ENCODE results near the gene PLAC8. TPM values are rescaled to one million over a fixed set of nuclear protein-coding genes. Genes with fewer than 3 reads are reported as not detected.
A peak's percentile ranks its signal among the peaks of the same experiment; 100 is the strongest.

Gene PLAC8
- total RNA-seq, 1 donor: 0.72 TPM

DNA sequence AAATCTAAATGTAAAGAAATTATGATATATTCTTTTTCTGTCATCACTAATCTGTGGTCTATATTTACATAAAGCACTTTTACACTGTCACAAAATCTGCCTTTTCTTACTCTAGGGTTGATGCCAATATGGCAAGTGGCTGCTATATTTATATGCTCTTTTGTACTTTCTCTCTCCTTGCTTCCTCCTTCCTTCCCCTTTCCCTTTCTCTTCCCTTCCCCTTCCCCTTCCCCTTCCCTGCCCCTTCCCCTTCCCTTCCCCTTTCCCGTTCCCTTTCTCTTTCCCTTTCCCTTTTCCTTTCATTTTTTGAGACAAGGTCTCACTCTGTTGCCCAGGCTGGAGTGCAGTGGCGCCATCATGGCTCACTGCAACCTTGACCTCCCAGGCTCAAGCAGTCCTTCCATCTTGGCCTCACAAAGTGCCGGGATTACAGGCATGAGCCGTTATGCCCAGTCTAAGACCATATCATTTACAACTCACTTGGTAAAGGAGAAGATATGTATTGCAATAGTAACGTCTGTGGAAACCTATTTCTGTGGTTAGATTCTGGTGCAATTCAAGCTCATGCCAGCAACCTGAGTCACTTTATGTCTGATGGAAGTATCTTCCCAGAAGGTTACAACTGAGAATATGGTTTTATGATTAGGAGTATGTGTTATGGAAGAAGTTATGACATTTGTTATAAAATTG, 13.9 kb upstream of the PLAC8 start:
- Histone ChIP-seq H3K27ac (ENCODE audit: low read depth, low read length) (peak overlapping the region; percentile 49), H4K20me1 (ENCODE audit: insufficient read depth, low read length) (no peaks in the 10 kb centered on the region), H2AFZ (ENCODE audit: low read length) (peak overlapping the region; percentile 49), H3K4me3 (ENCODE audit: insufficient read depth, low read length) (no peak overlapping the region), H3K79me2 (ENCODE audit: insufficient read depth, low read length) (no peaks in the 10 kb centered on the region), H3K9me3 (ENCODE audit: low read depth, low read length) (no peaks in the 10 kb centered on the region), H3K36me3 (ENCODE audit: insufficient read depth, low read length) (no peaks in the 10 kb centered on the region), H3K27me3 (ENCODE audit: insufficient read depth, low read length) (no peaks in the 10 kb centered on the region), H3K4me2 (ENCODE audit: insufficient read depth, low read length) (peak overlapping the region; percentile 51), H3K4me1 (ENCODE audit: insufficient read depth, low read length) (no peaks in the 10 kb centered on the region)
- TF ChIP-seq CTCF (IDR thresholded peaks at IDR 0.05; ENCODE audit: extremely low read depth, low read depth, low read length): no peak
- peak; percentile 82 for DNase-seq (ENCODE audit: insufficient read length, low spot score, missing footprints)

DNA sequence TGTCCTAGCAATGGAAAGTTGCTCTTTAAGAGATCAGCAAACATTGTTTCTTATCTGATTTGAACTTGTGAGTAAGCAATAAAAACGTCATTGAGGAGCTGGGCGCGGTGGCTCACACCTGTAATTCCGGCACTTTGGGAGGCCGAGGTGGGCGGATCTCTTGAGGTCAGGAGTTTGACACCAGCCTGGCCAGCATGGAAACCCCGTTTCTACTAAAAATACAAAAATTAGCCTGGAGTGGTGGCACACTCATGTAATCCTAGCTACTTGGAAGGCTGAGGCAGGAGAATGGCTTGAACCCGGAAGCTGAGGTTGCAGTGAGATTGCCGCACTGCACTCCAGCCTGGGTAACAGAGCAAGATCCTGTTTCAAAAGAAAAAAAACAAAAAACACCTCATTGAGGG, 11.2 kb upstream of the PLAC8 start:
- Histone ChIP-seq H3K9me3 (ENCODE audit: low read depth, low read length) (no peaks in the 10 kb centered on the region), H4K20me1 (ENCODE audit: insufficient read depth, low read length) (no peaks in the 10 kb centered on the region), H3K4me1 (ENCODE audit: insufficient read depth, low read length) (no peaks in the 10 kb centered on the region), H3K79me2 (ENCODE audit: insufficient read depth, low read length) (no peaks in the 10 kb centered on the region), H3K27me3 (ENCODE audit: insufficient read depth, low read length) (no peaks in the 10 kb centered on the region), H2AFZ (ENCODE audit: low read length) (no peak overlapping the region), H3K27ac (ENCODE audit: low read depth, low read length) (no peak overlapping the region), H3K36me3 (ENCODE audit: insufficient read depth, low read length) (no peaks in the 10 kb centered on the region), H3K4me2 (ENCODE audit: insufficient read depth, low read length) (no peak overlapping the region), H3K4me3 (ENCODE audit: insufficient read depth, low read length) (no peak overlapping the region)
- TF ChIP-seq CTCF (IDR thresholded peaks at IDR 0.05; ENCODE audit: extremely low read depth, low read depth, low read length): no peak
- DNase-seq (ENCODE audit: insufficient read length, low spot score, missing footprints): no peak

GRCh38 chr4:83124111-83124780, 9.7 kb upstream of the PLAC8 start:
- no peak for TF ChIP-seq CTCF (IDR thresholded peaks at IDR 0.05; ENCODE audit: extremely low read depth, low read depth, low read length)
- Histone ChIP-seq H3K36me3 (ENCODE audit: insufficient read depth, low read length) (no peaks in the 10 kb centered on the region), H3K27ac (ENCODE audit: low read depth, low read length) (no peak overlapping the region), H3K27me3 (ENCODE audit: insufficient read depth, low read length) (no peaks in the 10 kb centered on the region), H2AFZ (ENCODE audit: low read length) (no peak overlapping the region), H3K4me3 (ENCODE audit: insufficient read depth, low read length) (no peak overlapping the region), H3K4me1 (ENCODE audit: insufficient read depth, low read length) (no peaks in the 10 kb centered on the region), H3K79me2 (ENCODE audit: insufficient read depth, low read length) (no peaks in the 10 kb centered on the region), H3K4me2 (ENCODE audit: insufficient read depth, low read length) (no peak overlapping the region), H3K9me3 (ENCODE audit: low read depth, low read length) (no peaks in the 10 kb centered on the region), H4K20me1 (ENCODE audit: insufficient read depth, low read length) (no peaks in the 10 kb centered on the region)
- DNase-seq (ENCODE audit: insufficient read length, low spot score, missing footprints): no peak

DNA sequence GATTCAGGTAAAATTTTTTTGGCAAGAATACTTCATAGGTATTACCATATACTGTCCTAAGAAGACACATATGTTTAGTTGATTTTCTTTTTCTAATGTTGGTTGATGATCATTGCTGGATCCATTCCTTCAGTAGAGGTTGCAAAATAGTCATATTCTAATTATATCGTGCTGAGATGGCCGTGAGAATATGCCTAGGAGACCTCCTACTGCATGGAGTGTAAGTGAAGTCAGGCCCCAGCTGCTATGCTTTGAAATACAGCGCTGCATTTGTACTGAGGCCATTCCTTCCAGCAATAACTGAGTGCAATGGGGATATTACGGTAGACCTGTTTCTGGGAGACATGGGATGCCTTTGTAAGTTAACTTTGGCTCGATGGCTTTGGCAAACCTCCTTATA, 6.7 kb upstream of the PLAC8 start:
- Histone ChIP-seq H3K4me2 (ENCODE audit: insufficient read depth, low read length) (no peak overlapping the region), H3K79me2 (ENCODE audit: insufficient read depth, low read length) (no peaks in the 10 kb centered on the region), H3K4me1 (ENCODE audit: insufficient read depth, low read length) (no peaks in the 10 kb centered on the region), H3K27ac (ENCODE audit: low read depth, low read length) (no peak overlapping the region), H3K9me3 (ENCODE audit: low read depth, low read length) (no peaks in the 10 kb centered on the region), H3K4me3 (ENCODE audit: insufficient read depth, low read length) (no peak overlapping the region), H3K27me3 (ENCODE audit: insufficient read depth, low read length) (no peaks in the 10 kb centered on the region), H3K36me3 (ENCODE audit: insufficient read depth, low read length) (no peaks in the 10 kb centered on the region), H2AFZ (ENCODE audit: low read length) (no peak overlapping the region), H4K20me1 (ENCODE audit: insufficient read depth, low read length) (no peaks in the 10 kb centered on the region)
- no peak for DNase-seq (ENCODE audit: insufficient read length, low spot score, missing footprints)
- no peak for TF ChIP-seq CTCF (IDR thresholded peaks at IDR 0.05; ENCODE audit: extremely low read depth, low read depth, low read length)

Data from osteoblast (primary cell).